ENCODE data around the gene FAM168A. TPM values are rescaled to one million over a fixed set of nuclear protein-coding genes. Genes with fewer than 3 reads are reported as not detected.

Gene FAM168A
- total RNA-seq (2022; extraction: Qiagen RNA extraction; ENCODE audit: low read depth): 10.2 to 17.8 TPM (median 15.9 TPM) in 5 replicates

DNA sequence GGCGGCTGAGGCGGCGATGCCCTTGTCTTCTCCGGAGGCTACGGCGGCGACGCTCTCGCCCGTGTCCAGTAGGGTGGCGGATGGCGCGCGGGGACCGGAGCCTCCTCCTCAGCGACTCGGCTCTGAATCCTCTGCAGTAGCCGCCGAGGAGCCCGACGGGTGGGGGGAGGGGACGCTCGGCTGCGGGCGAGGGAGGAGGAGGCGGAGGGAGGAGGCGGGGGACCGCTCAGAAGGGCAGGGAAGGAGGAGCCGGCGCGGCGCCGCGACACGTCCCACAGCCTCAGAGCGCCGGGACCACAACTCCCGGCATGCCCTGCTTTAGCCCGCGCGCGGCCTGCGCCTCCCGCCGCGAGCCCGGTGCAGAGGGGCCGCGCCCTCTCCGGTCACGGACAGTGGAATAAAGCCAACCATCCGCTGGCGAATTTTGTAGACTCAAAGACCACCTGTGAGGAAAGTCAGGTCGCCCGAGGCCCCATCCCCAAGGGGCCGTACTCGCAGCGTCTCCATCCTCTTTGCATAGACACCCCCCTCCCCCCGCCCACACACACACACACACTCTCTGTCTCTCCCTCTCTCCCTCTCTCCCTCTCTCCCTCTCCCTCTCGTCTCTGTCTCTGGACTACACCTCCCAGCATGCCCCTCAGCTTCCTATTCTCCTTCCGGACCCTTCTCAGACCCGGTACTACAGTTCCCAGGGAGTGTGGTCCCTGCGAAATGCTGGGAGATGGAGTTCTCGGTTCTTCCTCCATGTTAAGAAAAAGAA is at the start of gene FAM168A:
TSS of gene FAM168A (minus strand) at position 157 of the 763 bp plus-strand sequence. CDS start 129,638 bp downstream, outside the sequence.

GRCh38 chr11:73645972-73646631 is 48.2 kb upstream of the FAM168A start, which contains the start of gene PLEKHB1:
TSS of gene PLEKHB1 (plus strand) at chr11:73646581. CDS start at chr11:73646609, 28 bp downstream.

GRCh38 chr11:73376160-73376802 is 221.6 kb downstream of the FAM168A start, which contains the start of gene RELT:
TSS of gene RELT (plus strand) at chr11:73376399. CDS start at chr11:73389137, 12,738 bp downstream.

Other genes starting within 250 kb of the FAM168A start
- gene RELT, start 221.7 kb downstream of the FAM168A start, total RNA-seq (2022; extraction: Qiagen RNA extraction; ENCODE audit: low read depth): 5.2 to 8.8 TPM (median 7.7 TPM) in 5 replicates
- gene PLEKHB1, start 48.5 kb upstream of the FAM168A start, total RNA-seq (2022; extraction: Qiagen RNA extraction; ENCODE audit: low read depth): 0.48 to 1.4 TPM (median 1.1 TPM) in 5 replicates
- 42.5 to 72.8 TPM (median 69.9 TPM) in 5 replicates for gene RAB6A, start 163.0 kb upstream of the FAM168A start, total RNA-seq (2022; extraction: Qiagen RNA extraction; ENCODE audit: low read depth)
- gene MRPL48, start 189.8 kb upstream of the FAM168A start, total RNA-seq (2022; extraction: Qiagen RNA extraction; ENCODE audit: low read depth): 45.3 to 66.7 TPM (median 52.9 TPM) in 5 replicates